MCF 10A (cell line): ENCODE measurements around the gene STAG3. TPM values are rescaled to one million over a fixed set of nuclear protein-coding genes. Genes with fewer than 3 reads are reported as not detected.

Source experiments
- BruUV-seq: library from RNA; stranded (reverse); fragments of 400-500 nt; replicated peaks from 2 replicates; lab custom pipeline; 2021; lab: Mats Ljungman, UMichigan
- CTCF ChIA-PET: fragments of 300-600 bp; sonication (Branson Sonifier 250); formaldehyde crosslinking; extraction: SDS; loops from one replicate; lab custom pipeline; 2021; ENCODE audit warnings: antibody characterized with exemption, inconsistent platforms; lab: Yijun Ruan, JAX
- POLR2A ChIA-PET: fragments of 300-600, 350-650 bp; sonication (Branson Sonifier 250); formaldehyde crosslinking; extraction: SDS; loops from one replicate; lab custom pipeline; 2020; ENCODE audit warnings: antibody characterized with exemption, inconsistent platforms; lab: Yijun Ruan, JAX
- DNase-seq: peaks from one replicate; pipeline ENCODE4 v3.0.0-alpha.2; 2018; ENCODE audit not compliant: unreplicated experiment
- H3K27ac Mint-ChIP-seq: one replicate; pipeline ENCODE4 v1.8.0; 2022; ENCODE audit warnings: mild to moderate bottlenecking, low read depth, mixed read lengths; ENCODE audit not compliant: unreplicated experiment
- H3K27me3 Mint-ChIP-seq: one replicate; pipeline ENCODE4 v1.8.0; 2022; ENCODE audit warnings: mixed read lengths; ENCODE audit not compliant: insufficient read depth, unreplicated experiment
- H3K36me3 Mint-ChIP-seq: one replicate; pipeline ENCODE4 v1.8.0; 2022; ENCODE audit warnings: mild to moderate bottlenecking, moderate library complexity, mixed read lengths; ENCODE audit not compliant: insufficient read depth, unreplicated experiment
- H3K4me1 Mint-ChIP-seq: one replicate; pipeline ENCODE4 v1.8.0; 2022; ENCODE audit warnings: mixed read lengths; ENCODE audit not compliant: insufficient read depth, unreplicated experiment
- H3K4me3 Mint-ChIP-seq: one replicate; pipeline ENCODE4 v1.8.0; 2022; ENCODE audit warnings: mild to moderate bottlenecking, moderate library complexity, mixed read lengths; ENCODE audit not compliant: unreplicated experiment
- H3K9me3 Mint-ChIP-seq: one replicate; pipeline ENCODE4 v1.8.0; 2022; ENCODE audit warnings: mixed read lengths; ENCODE audit not compliant: unreplicated experiment
- intact Hi-C: fragments of 100-400 bp; cut with micrococcal nuclease; formaldehyde crosslinking; loops from 2 replicates; pipeline ENCODE4 v1.14.1; 2022
- total RNA-seq: library from RNA; stranded (reverse); gene quantifications from 2 replicates; pipeline ENCODE4 v1.2.3, GENCODE V29; 2022
- TF ChIP-seq, protein P1 (sequence below): fragments of 200-600 bp; IDR thresholded peaks from one replicate; pipeline ENCODE4 v1.8.0; 2022; ENCODE audit warnings: antibody characterized with exemption, mild to moderate bottlenecking; ENCODE audit not compliant: unreplicated experiment

STAG3 gene
- total RNA-seq, 1 experiment from 2014 or later: 1.5 TPM

DNA sequence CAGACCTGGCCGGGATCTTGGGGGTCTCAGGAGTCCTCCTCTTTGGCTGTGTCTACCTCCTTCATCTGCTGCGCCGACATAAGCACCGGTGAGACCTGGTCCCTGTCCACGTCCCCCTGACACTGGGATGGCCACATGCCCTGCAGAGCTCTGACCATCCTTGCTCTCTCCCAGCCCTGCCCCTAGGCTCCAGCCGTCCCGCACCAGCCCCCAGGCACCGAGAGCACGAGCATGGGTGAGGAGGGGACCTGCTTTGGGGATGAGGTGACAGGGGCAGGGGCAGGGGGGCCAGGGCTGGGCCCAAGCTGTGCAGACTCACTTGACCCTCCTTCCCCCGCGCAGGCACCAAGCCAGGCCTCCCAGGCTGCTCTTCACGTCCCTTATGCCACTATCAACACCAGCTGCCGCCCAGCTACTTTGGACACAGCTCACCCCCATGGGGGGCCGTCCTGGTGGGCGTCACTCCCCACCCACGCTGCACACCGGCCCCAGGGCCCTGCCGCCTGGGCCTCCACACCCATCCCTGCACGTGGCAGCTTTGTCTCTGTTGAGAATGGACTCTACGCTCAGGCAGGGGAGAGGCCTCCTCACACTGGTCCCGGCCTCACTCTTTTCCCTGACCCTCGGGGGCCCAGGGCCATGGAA lies 43.0 kb downstream of the STAG3 start:
- CTCF ChIA-PET: interaction anchor here (0.9 to 1.0 kb wide), 2 partner anchors 87 to 88 kb away, joined by 4 to 6 read pairs; no protein-coding TSS in a partner anchor
- intact Hi-C loops: no loop called here
- peaks cover 6% of the 10 kb centered on the region for H3K4me1 Mint-ChIP-seq
- H3K9me3 Mint-ChIP-seq: no peaks in the 10 kb centered on the region
- no peak overlapping the region for H3K4me3 Mint-ChIP-seq
- no peaks in the 10 kb centered on the region for H3K27me3 Mint-ChIP-seq
- no TSS peak for BruUV-seq
- peaks cover 7% of the 10 kb centered on the region for H3K36me3 Mint-ChIP-seq
- no peak overlapping the region for H3K27ac Mint-ChIP-seq
- POLR2A ChIA-PET: no interaction called here
- no peak for DNase-seq
- TF ChIP-seq, protein P1, sequence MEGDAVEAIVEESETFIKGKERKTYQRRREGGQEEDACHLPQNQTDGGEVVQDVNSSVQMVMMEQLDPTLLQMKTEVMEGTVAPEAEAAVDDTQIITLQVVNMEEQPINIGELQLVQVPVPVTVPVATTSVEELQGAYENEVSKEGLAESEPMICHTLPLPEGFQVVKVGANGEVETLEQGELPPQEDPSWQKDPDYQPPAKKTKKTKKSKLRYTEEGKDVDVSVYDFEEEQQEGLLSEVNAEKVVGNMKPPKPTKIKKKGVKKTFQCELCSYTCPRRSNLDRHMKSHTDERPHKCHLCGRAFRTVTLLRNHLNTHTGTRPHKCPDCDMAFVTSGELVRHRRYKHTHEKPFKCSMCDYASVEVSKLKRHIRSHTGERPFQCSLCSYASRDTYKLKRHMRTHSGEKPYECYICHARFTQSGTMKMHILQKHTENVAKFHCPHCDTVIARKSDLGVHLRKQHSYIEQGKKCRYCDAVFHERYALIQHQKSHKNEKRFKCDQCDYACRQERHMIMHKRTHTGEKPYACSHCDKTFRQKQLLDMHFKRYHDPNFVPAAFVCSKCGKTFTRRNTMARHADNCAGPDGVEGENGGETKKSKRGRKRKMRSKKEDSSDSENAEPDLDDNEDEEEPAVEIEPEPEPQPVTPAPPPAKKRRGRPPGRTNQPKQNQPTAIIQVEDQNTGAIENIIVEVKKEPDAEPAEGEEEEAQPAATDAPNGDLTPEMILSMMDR: no peak

DNA sequence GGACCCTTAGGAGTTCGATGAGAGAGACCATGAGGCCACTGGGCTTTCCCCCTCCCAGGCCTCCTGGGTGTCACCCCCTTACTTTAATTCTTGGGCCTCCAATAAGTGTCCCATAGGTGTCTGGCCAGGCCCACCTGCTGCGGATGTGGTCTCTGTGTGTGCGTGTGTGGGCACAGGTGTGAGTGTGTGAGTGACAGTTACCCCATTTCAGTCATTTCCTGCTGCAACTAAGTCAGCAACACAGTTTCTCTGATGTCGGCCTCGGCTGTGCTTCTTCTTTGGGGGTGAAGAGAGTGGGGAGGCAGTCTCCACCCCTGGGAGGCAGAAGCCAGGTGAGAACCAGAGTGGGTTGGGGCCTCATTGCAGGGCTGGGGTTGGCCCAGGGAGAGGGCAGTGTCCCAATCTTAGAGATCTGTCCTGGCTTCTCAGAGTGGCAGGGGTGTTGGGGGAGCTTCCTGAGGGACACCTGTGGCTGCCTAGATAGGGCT lies 43.6 kb downstream of the STAG3 start:
- DNase-seq: no peak
- Mint-ChIP-seq H3K27ac (no peak overlapping the region), H3K27me3 (no peaks in the 10 kb centered on the region), H3K4me1 (peaks cover 6% of the 10 kb centered on the region), H3K9me3 (no peaks in the 10 kb centered on the region), H3K36me3 (peaks cover 7% of the 10 kb centered on the region), H3K4me3 (no peak overlapping the region)
- ChIA-PET POLR2A (interaction anchor here (1.2 kb wide), 1 partner anchor 10 kb away, joined by 3 read pairs; no protein-coding TSS in a partner anchor), CTCF (interaction anchor here (0.9 to 1.5 kb wide), 2 partner anchors 88 to 90 kb away, joined by 6 read pairs; no protein-coding TSS in a partner anchor)
- no TSS peak for BruUV-seq
- intact Hi-C loops: no loop called here
- TF ChIP-seq, protein P1: no peak

DNA sequence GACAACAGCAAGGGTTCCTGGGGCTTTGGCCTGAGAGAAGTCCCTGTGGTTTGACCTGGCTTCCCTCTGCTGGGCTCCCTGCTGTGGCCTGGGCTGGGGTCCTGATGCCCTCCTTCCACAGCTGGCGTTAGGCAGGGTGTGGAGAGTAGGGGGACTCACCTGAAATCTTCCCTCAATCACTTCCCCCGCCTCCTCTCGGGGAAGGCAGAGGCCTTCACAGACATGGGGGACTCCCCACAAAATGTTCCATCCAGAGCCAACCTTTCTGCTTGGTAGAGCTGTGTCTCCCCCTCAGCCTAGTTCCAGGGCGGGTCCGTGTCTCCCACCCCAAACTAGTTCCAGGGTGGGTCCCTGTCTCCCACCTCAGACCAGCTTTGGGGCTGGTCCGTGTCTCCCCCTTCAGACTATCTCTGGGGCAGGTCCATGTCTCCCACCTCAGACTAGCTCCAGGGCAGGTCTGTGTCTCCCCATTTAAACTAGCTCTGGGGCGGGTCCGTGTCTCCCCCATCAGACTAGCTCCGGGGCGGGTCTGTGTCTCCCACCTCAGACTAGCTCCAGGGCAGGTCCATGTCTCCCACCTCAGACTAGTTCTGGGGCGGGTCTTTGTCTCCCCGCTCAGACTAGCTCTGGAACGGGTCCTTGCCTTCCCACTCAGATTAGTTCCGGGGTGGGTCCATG lies 44.2 kb downstream of the STAG3 start:
- H3K4me1 Mint-ChIP-seq: peaks cover 6% of the 10 kb centered on the region
- intact Hi-C loops: no loop called here
- CTCF ChIA-PET: interaction anchor here (0.9 to 1.5 kb wide), 3 partner anchors 17 to 90 kb away, joined by 3 to 6 read pairs (median 5); no protein-coding TSS in a partner anchor
- H3K27ac Mint-ChIP-seq: no peak overlapping the region
- no peak overlapping the region for H3K4me3 Mint-ChIP-seq
- POLR2A ChIA-PET: interaction anchor here (1.2 kb wide), 1 partner anchor 11 kb away, joined by 3 read pairs; no protein-coding TSS in a partner anchor
- TF ChIP-seq, protein P1: no peak
- H3K36me3 Mint-ChIP-seq: peaks cover 7% of the 10 kb centered on the region
- no TSS peak for BruUV-seq
- DNase-seq: no peak
- no peaks in the 10 kb centered on the region for H3K9me3 Mint-ChIP-seq
- H3K27me3 Mint-ChIP-seq: no peaks in the 10 kb centered on the region
